ENCODE data around the gene TGFB1. TPM values are rescaled to one million over a fixed set of nuclear protein-coding genes. Genes with fewer than 3 reads are reported as not detected.

Gene TGFB1
- total RNA-seq, 1 donor from 2014 or later = 125 TPM

DNA sequence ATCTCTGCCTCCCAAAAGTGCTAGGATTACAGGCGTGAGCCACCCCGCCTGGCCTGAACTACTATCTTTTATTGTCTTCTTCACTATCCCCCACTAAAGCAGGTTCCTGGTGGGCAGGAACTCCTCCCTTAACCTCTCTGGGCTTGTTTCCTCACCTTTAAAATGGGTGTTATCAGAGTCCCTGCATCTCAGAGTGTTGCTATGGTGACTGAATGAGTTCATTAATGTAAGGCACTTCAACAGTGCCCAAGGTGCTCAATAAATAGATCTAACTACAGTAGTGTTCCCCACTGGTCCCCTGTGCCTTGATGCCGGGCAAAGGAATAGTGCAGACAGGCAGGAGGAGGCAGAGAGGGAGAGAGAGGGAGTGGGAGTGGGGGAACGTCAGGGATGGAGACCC lies 23.2 kb downstream of the TGFB1 start:
- no peak overlapping the region for H3K4me3 Mint-ChIP-seq (ENCODE audit: low read depth)
- peak overlapping the region; percentile 68 for H3K27ac Mint-ChIP-seq
- peaks cover 44% of the 10 kb centered on the region for H3K4me1 Mint-ChIP-seq (ENCODE audit: low read depth)
- intact Hi-C loops (cut with micrococcal nuclease) = no loop called here
- H3K9me3 Mint-ChIP-seq = no peaks in the 10 kb centered on the region
- H3K27me3 Mint-ChIP-seq (ENCODE audit: low read depth) = no peaks in the 10 kb centered on the region
- no peak for DNase-seq (ENCODE audit: low spot score)
- peaks cover 68% of the 10 kb centered on the region for H3K36me3 Mint-ChIP-seq (ENCODE audit: low read depth)

DNA sequence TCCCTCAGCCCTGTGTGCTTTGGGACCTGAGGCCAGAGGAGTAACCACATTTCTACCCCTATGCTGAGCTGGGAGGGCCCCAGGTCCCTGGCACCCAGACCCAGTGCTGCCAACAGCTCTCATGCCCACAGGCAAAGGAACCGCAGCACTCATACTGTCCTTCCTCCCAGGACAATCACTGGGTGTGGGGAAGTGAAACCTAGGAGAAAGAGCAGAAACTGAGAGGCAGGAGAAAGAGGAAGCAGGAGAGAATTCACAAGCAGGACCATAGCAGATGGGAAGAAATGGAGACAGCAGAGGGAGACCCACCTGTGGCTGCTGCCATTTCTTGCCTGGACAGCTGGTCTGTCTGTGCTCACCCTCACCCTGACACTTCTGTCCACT lies 24.9 kb downstream of the TGFB1 start:
- H3K27me3 Mint-ChIP-seq (ENCODE audit: low read depth) = no peaks in the 10 kb centered on the region
- H3K4me3 Mint-ChIP-seq (ENCODE audit: low read depth) = peak overlapping the region; percentile 73
- DNase-seq (ENCODE audit: low spot score) = no peak
- H3K36me3 Mint-ChIP-seq (ENCODE audit: low read depth) = peaks cover 71% of the 10 kb centered on the region
- peak overlapping the region; percentile 92 for H3K27ac Mint-ChIP-seq
- peaks cover 46% of the 10 kb centered on the region for H3K4me1 Mint-ChIP-seq (ENCODE audit: low read depth)
- H3K9me3 Mint-ChIP-seq = no peaks in the 10 kb centered on the region
- intact Hi-C loops (cut with micrococcal nuclease) = loop anchor here (1.0 kb wide), 1 partner anchor 22 kb away; no protein-coding TSS in a partner anchor

DNA sequence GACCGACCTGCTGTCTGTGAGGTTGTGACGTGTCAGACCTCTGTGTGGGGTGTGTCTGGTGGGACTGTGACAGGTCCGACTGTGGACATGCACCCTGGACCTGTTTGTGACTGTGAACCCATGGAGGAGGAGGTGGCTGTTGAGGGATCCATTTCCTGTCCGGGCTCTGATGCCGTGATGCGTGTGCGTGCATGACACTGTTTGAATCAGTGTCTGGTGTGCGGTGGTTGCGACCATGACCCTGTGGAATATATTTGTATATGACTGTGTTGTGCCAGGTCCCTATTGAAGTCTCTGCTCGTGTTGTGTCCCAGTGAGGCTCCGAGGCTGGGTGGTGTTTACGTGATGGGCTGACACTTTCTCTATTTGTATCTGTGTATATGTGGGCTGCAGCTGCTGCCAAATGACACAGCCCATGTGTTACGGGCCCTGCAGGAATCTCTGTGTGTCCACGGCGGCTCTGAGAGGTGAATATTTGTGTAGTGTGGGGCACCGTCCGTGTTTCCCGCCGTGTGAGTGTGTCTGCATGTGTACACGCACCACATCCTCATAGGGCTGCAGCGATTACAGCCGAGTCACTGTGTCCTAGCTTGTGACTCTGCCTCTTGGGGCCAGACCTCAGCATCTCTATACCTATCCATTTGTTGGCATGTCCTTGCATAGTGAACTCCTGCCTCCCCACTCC lies 25.4 kb downstream of the TGFB1 start:
- no peaks in the 10 kb centered on the region for H3K27me3 Mint-ChIP-seq (ENCODE audit: low read depth)
- H3K9me3 Mint-ChIP-seq = no peaks in the 10 kb centered on the region
- peaks cover 67% of the 10 kb centered on the region for H3K36me3 Mint-ChIP-seq (ENCODE audit: low read depth)
- intact Hi-C loops (cut with micrococcal nuclease) = loop anchor here (1.0 kb wide), 1 partner anchor 23 kb away; no protein-coding TSS in a partner anchor
- peak overlapping the region; percentile 73 for H3K4me3 Mint-ChIP-seq (ENCODE audit: low read depth)
- H3K27ac Mint-ChIP-seq = peak overlapping the region; percentile 92
- DNase-seq (ENCODE audit: low spot score) = peak; percentile 47
- peaks cover 44% of the 10 kb centered on the region for H3K4me1 Mint-ChIP-seq (ENCODE audit: low read depth)

DNA sequence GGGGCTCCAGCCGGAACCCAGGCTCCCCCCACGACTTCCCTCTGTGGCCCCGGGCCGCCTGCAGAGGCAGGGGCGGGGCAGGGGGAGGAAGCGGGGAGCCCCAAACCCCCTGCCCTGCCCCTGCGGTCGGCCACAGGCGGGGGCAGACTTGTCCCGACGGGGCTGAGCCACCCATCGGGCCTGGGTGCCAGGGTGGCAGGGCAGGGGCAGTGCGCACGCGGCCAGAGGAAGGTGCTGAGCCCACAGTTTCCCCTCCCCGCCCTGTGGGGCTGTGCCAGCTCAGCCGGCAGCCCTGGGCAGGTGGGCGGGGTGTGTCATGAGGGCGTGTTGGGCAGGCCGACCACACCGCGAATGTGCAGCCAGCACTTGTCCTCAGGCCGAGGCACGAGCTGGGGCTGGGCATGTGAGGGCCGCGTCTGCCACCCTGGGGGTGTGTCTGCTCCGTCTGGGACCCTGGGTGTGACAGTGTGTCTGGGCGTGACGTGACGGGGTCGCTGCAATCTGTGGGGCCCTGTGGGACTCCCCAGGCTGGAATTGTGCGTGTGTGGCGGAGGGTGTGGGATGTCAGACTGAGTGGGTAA lies 26.1 kb downstream of the TGFB1 start:
- peak; percentile 68 for DNase-seq (ENCODE audit: low spot score)
- no peaks in the 10 kb centered on the region for H3K27me3 Mint-ChIP-seq (ENCODE audit: low read depth)
- no peaks in the 10 kb centered on the region for H3K9me3 Mint-ChIP-seq
- peak overlapping the region; percentile 92 for H3K27ac Mint-ChIP-seq
- H3K4me3 Mint-ChIP-seq (ENCODE audit: low read depth) = peak overlapping the region; percentile 73
- intact Hi-C loops (cut with micrococcal nuclease) = loop anchor here (1.0 to 2.0 kb wide), 2 partner anchors 17 to 24 kb away; partner anchors contain the start of gene CCDC97
- H3K36me3 Mint-ChIP-seq (ENCODE audit: low read depth) = peaks cover 70% of the 10 kb centered on the region
- H3K4me1 Mint-ChIP-seq (ENCODE audit: low read depth) = peaks cover 50% of the 10 kb centered on the region

DNA sequence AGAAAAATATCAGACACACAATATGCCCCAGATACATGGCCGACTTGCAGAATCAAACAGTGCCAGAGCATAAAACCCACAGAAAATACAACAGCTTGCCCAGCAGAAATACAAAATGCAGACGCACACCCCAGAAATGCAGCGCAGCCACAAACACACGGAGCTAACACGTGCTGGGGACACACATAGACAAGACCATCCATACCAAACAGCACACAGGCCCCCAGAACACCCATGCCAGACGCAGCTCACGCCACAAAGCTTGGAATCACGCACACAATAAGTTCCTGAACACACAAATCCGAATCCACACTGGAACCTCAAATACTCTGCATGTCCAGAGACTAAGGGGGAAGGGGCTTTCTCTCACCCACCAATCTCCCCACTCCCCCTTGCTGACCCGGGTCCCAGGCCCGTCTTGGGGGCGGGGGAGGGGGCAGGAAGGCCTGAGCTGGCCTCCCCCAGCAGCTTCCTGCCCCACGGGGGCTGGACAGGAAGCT lies 26.6 kb downstream of the TGFB1 start:
- H3K36me3 Mint-ChIP-seq (ENCODE audit: low read depth) = peaks cover 68% of the 10 kb centered on the region
- DNase-seq (ENCODE audit: low spot score) = no peak
- H3K27me3 Mint-ChIP-seq (ENCODE audit: low read depth) = no peaks in the 10 kb centered on the region
- H3K4me3 Mint-ChIP-seq (ENCODE audit: low read depth) = peak overlapping the region; percentile 58
- peaks cover 51% of the 10 kb centered on the region for H3K4me1 Mint-ChIP-seq (ENCODE audit: low read depth)
- intact Hi-C loops (cut with micrococcal nuclease) = loop anchor here (2.0 kb wide), 1 partner anchor 16 kb away; the partner anchor contains the start of gene CCDC97
- no peaks in the 10 kb centered on the region for H3K9me3 Mint-ChIP-seq
- peak overlapping the region; percentile 94 for H3K27ac Mint-ChIP-seq

DNA sequence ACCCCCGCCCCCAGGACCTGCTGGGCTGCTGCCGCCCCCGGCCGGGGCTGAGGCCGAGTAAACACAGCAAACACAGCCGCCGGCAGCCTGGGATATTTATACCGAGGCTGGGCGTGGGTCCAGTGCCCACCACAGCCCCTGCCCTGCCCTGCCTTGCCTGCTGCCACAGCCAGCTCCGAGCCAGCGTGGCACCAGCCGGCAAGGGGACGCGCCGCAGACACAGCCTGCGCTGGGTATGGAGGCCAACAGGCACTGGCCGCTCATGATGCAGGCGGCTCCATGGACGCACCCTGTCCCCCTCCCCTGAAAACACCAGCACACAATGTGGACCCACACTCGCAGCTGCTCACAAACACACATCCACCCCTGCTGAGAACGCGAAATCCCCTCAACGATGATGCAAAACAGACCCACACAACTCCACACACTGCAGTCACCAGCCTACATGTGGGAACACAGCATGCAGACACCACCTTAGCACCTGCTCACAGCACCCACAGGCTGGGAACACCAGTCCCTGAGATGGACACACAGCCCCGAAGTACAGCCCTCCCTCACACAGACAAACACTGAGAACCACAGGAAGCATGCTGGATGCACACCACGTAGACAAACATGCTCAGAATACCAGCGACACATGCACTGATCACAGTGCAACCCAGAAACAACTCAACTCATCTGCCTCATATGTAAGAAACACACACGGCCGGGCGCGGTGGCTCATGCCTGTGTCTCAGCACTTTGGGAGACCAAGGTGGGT lies 27.6 kb downstream of the TGFB1 start:
- H3K36me3 Mint-ChIP-seq (ENCODE audit: low read depth) = peaks cover 62% of the 10 kb centered on the region
- intact Hi-C loops (cut with micrococcal nuclease) = loop anchor here (2.0 kb wide), 1 partner anchor 15 kb away; the partner anchor contains the start of gene CCDC97
- H3K27ac Mint-ChIP-seq = peak overlapping the region; percentile 94
- no peak for DNase-seq (ENCODE audit: low spot score)
- H3K9me3 Mint-ChIP-seq = no peaks in the 10 kb centered on the region
- H3K4me1 Mint-ChIP-seq (ENCODE audit: low read depth) = peaks cover 44% of the 10 kb centered on the region
- peak overlapping the region; percentile 58 for H3K4me3 Mint-ChIP-seq (ENCODE audit: low read depth)
- H3K27me3 Mint-ChIP-seq (ENCODE audit: low read depth) = no peaks in the 10 kb centered on the region

DNA sequence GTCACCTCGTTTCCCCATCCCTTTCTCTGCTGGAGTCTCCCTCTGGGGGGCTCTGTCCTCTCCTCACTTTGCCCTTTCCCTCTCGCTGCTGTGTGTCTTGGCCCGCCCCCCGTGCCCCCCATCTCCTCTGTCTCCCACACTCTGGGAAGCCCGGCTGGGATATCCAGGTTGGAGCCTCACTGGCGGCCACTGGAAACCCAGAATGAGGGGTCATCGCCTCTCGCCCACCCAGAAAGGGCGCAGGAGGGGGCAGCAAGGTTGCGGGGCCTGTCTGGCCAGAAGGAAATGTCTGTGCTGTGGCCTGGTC lies 28.1 kb downstream of the TGFB1 start:
- no peak overlapping the region for H3K4me3 Mint-ChIP-seq (ENCODE audit: low read depth)
- H3K27ac Mint-ChIP-seq = peak overlapping the region; percentile 63
- DNase-seq (ENCODE audit: low spot score) = no peak
- H3K36me3 Mint-ChIP-seq (ENCODE audit: low read depth) = peaks cover 63% of the 10 kb centered on the region
- H3K27me3 Mint-ChIP-seq (ENCODE audit: low read depth) = no peaks in the 10 kb centered on the region
- intact Hi-C loops (cut with micrococcal nuclease) = no loop called here
- peaks cover 43% of the 10 kb centered on the region for H3K4me1 Mint-ChIP-seq (ENCODE audit: low read depth)
- no peaks in the 10 kb centered on the region for H3K9me3 Mint-ChIP-seq

DNA sequence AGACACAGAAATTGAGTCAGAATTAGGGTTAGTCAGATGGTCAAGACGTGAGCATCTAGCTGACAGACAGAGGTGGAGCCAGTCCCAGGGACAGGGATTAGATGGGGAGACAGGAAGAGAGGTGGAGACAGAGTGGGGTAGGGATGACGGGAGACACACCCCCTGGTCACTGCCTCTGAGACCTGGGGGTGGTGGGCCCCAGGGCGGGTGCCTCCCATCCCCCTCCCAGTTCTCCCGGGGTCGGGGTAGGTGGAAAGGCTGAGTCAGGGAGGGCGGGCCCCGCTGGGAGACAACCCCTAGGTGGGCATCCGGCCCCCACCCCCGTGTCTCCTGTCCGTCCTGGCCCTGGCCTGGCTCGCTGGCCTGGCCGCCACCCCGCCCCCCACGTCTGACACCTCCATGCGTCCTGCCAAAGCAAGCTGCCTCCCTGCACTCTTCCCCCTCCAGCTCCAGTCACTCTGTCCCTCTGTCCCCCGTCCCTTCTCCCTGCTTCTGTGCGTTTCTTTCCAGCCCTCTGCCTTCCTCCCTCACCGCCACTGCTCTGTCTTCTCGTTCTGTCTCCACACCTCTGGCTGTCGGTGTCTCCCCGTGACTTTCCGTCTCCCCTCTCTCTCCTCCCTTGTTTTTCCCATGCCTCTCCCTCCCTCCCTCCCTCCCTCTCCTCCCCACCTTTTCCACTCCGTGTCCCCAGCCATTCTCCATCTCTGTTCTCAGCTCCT lies 28.6 kb downstream of the TGFB1 start:
- Mint-ChIP-seq H3K4me3 (ENCODE audit: low read depth) (peak overlapping the region; percentile 47), H3K27me3 (ENCODE audit: low read depth) (no peaks in the 10 kb centered on the region), H3K27ac (peak overlapping the region; percentile 79), H3K4me1 (ENCODE audit: low read depth) (peaks cover 41% of the 10 kb centered on the region), H3K36me3 (ENCODE audit: low read depth) (peaks cover 63% of the 10 kb centered on the region), H3K9me3 (no peaks in the 10 kb centered on the region)
- no peak for DNase-seq (ENCODE audit: low spot score)
- intact Hi-C loops (cut with micrococcal nuclease) = no loop called here

DNA sequence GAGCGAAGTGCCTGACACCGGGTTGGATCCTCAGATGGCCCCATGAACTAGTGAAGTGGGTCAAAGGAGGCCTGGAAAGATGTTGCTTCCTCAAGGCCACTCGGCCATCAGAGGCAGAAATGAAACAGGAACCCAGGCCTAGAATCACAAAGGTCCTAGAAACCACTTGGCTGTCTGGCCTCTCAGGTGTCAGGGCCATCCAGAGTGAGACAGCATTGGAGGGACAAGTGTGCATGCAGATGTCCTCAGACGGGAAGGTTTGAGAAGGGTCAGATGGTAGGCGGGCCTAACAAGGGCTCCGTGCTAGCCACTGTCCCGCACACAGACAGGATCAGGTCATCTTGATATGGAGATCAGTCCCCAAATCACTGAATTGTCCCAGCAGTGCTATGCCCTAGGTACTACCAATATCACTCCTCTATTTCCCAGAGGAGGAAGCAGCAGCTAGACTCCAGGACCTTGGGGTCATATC lies 29.5 kb downstream of the TGFB1 start:
- intact Hi-C loops (cut with micrococcal nuclease) = no loop called here
- peaks cover 41% of the 10 kb centered on the region for H3K4me1 Mint-ChIP-seq (ENCODE audit: low read depth)
- no peaks in the 10 kb centered on the region for H3K9me3 Mint-ChIP-seq

DNA sequence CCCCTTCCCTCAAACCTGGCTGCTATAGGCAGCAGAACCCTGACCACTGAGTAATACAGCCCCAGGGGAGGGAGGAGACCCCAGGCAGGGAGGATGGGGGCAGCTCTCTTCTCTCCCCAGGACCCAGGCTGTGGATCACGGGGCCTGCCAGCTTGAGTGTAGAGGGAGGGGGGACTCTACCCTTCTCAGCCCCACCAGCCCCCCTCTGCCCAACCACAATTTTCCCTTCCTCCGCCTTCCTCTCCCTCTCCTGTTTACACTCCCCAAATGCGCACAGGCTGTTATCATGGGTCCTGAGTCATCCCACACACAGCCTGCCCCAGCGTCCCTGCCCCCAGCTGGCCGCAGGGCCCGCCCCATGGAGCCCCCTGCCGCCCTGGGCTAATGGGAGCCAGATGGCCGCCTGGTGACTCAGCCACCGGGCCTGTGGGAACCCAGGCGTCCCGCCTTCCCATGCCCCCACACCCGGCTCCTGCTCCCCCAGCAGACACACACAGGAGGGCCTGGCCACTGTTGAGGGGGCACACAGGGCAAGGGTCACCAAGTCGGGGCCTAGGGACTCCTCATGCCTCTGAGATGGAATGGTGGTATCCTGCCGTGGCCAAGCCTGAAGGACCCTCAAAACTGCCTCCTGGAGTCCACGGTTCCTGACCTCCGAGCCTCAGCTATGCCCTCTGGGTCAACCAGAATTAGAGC lies 30.1 kb downstream of the TGFB1 start:
- H3K27me3 Mint-ChIP-seq (ENCODE audit: low read depth) = no peaks in the 10 kb centered on the region
- peaks cover 36% of the 10 kb centered on the region for H3K4me1 Mint-ChIP-seq (ENCODE audit: low read depth)
- DNase-seq (ENCODE audit: low spot score) = no peak
- H3K4me3 Mint-ChIP-seq (ENCODE audit: low read depth) = no peak overlapping the region
- intact Hi-C loops (cut with micrococcal nuclease) = no loop called here
- H3K27ac Mint-ChIP-seq = peak overlapping the region; percentile 83
- peaks cover 72% of the 10 kb centered on the region for H3K36me3 Mint-ChIP-seq (ENCODE audit: low read depth)
- H3K9me3 Mint-ChIP-seq = no peaks in the 10 kb centered on the region

More for the DNA sequence above, 29.5 kb downstream of the TGFB1 start:
- Mint-ChIP-seq H3K27ac (peak overlapping the region; percentile 79), H3K36me3 (ENCODE audit: low read depth) (peaks cover 71% of the 10 kb centered on the region), H3K27me3 (ENCODE audit: low read depth) (no peaks in the 10 kb centered on the region), H3K4me3 (ENCODE audit: low read depth) (no peak overlapping the region)
- DNase-seq (ENCODE audit: low spot score) = no peak

DNA sequence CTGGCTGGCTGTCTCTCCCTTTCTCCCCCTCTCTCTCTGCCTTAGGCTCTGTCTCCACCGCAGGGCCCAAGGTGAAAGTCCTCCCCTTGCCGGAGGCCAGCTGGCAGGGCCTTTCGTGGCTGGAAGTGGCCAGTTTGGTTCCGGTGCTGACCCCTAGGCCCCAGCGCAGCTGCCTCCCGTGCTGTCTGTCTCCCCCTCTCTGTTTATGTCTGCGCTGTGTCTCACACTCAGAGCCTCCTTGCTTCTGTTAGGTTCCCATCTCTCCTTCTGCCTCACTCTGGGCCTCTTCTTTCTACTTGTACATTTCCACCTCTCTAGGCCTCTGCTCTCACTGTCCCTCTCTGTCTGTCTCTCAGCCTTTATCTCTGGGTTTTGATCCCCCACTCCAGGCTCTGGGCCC lies 30.7 kb downstream of the TGFB1 start:
- Mint-ChIP-seq H3K27me3 (ENCODE audit: low read depth) (no peaks in the 10 kb centered on the region), H3K4me3 (ENCODE audit: low read depth) (no peak overlapping the region), H3K9me3 (no peaks in the 10 kb centered on the region), H3K36me3 (ENCODE audit: low read depth) (peaks cover 70% of the 10 kb centered on the region), H3K27ac (peak overlapping the region; percentile 83), H3K4me1 (ENCODE audit: low read depth) (peaks cover 30% of the 10 kb centered on the region)
- intact Hi-C loops (cut with micrococcal nuclease) = no loop called here
- DNase-seq (ENCODE audit: low spot score) = no peak

DNA sequence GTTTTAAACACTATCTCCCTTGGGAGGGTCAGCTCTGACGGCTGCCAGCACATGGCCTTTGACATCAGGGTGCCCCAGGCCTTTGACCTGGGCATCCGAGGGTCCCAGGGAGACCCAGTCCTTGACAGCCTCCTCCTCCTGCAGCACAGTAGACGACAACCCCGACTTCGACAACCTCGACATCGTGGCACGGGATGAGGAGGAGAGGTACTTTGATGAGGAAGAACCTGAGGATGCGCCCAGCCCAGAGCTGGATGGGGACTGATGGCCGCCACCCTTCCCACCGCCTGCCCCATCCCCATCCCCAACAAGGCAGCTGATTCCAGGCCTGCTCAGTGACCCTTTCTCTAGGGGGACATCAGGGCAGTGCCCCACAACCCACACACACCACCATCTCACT lies 31.3 kb downstream of the TGFB1 start:
- H3K27ac Mint-ChIP-seq = peak overlapping the region; percentile 83
- intact Hi-C loops (cut with micrococcal nuclease) = no loop called here
- H3K27me3 Mint-ChIP-seq (ENCODE audit: low read depth) = no peaks in the 10 kb centered on the region
- no peak for DNase-seq (ENCODE audit: low spot score)
- H3K36me3 Mint-ChIP-seq (ENCODE audit: low read depth) = peaks cover 73% of the 10 kb centered on the region
- peaks cover 27% of the 10 kb centered on the region for H3K4me1 Mint-ChIP-seq (ENCODE audit: low read depth)
- H3K4me3 Mint-ChIP-seq (ENCODE audit: low read depth) = no peak overlapping the region
- H3K9me3 Mint-ChIP-seq = no peaks in the 10 kb centered on the region

Data from activated T-helper 2 cell treated with anti-CD3 and anti-CD28 coated beads, Interferon-gamma antibody, Interleukin-2, Interleukin-4, amounts not matched to agents 10 μg/mL and 5 μg/mL and 100 μg/mL, durations not matched to agents 14 hours and 24 hours and 36 hours (primary cell).